Epithelial cell of proximal tubule (primary cell): Measurements from ENCODE around the gene OTX1. TPM values are rescaled to one million over a fixed set of nuclear protein-coding genes. Genes with fewer than 3 reads are reported as not detected.

Source experiments
- DNase-seq: peaks from one replicate; pipeline ENCODE4 v3.0.0-alpha.2; 2011; ENCODE audit warnings: low read depth
- H3K4me3 ChIP-seq: 2 replicates; pipeline ENCODE4 v1.5.1; 2011; ENCODE audit warnings: low read depth, mild to moderate bottlenecking, low read length
- total RNA-seq: library from RNA; depleted of rRNA; stranded (reverse); fragments of >200 nt; gene quantifications from 2 replicates; pipeline ENCODE4 v1.2.3, GENCODE V29; 2015
- TF ChIP-seq, protein P1 (sequence below): conservative IDR thresholded peaks from 2 replicates; pipeline ENCODE4 v1.5.1; 2012; ENCODE audit warnings: low read depth, mild to moderate bottlenecking, low read length

The OTX1 gene
- total RNA-seq: not detected in 2 replicates

DNA sequence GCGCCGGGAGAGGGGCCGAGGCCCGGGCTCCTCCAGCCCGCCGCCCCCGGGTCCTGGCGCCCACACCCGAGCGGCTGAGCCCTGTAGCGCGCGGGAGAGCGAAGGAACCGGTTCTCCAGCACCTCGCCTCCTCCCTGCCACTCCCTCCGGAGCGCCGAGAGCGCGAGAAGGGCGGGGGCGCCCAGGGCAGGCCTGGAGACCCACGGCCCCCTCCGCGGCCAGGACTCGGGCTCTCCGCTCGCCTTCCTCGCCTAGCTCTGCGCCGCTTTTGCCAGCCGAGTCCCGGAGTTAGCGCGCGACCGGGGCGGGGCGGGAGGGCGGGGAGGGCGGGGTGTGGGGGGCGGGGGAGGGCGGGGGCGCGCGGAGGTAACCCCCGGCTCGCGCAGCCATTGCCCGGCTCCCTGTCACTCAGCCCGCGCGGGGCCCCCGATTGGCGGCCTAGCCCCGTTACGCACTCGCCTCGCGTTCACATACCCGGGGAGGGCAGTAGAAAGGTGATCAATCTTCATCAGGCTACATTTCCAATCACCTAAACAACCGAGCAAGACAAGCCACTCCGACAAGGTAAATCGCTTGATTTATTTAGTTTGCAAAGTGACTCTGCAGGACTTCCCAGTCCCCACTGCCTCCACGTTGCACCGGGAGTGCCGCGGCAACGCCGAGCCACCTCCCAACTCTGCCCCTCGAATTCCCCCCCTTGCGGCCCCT lies at the start of gene OTX1:
TSS of gene OTX1 (plus strand) at position 497 of the 708 bp plus-strand sequence. CDS start 2,161 bp downstream, outside the sequence.
- H3K4me3 ChIP-seq: peak within 1 kb of the TSS; percentile 65
- no peak for DNase-seq
- TF ChIP-seq, protein P1, sequence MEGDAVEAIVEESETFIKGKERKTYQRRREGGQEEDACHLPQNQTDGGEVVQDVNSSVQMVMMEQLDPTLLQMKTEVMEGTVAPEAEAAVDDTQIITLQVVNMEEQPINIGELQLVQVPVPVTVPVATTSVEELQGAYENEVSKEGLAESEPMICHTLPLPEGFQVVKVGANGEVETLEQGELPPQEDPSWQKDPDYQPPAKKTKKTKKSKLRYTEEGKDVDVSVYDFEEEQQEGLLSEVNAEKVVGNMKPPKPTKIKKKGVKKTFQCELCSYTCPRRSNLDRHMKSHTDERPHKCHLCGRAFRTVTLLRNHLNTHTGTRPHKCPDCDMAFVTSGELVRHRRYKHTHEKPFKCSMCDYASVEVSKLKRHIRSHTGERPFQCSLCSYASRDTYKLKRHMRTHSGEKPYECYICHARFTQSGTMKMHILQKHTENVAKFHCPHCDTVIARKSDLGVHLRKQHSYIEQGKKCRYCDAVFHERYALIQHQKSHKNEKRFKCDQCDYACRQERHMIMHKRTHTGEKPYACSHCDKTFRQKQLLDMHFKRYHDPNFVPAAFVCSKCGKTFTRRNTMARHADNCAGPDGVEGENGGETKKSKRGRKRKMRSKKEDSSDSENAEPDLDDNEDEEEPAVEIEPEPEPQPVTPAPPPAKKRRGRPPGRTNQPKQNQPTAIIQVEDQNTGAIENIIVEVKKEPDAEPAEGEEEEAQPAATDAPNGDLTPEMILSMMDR: no peak

DNA sequence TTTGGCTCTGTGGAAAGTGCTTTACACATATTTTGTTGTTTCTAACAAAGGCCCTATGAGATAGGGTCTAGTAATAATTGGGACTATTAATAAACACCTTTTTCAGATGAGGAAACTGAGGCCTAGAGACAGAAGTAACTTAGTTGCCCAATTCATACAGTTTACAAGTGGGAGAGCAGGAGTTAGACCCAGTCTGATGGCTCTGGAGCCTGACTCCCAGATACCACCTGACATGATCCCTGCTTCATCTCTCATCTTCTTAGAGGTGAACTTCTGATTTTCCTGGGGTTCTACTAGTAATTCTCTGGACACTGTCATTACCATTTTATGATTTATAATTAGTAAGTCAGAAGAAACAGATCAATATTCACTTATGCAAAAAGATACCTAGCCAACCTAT lies 49.1 kb upstream of the OTX1 start:
- H3K4me3 ChIP-seq: no peak overlapping the region
- TF ChIP-seq, protein P1: no peak
- DNase-seq: no peak

DNA sequence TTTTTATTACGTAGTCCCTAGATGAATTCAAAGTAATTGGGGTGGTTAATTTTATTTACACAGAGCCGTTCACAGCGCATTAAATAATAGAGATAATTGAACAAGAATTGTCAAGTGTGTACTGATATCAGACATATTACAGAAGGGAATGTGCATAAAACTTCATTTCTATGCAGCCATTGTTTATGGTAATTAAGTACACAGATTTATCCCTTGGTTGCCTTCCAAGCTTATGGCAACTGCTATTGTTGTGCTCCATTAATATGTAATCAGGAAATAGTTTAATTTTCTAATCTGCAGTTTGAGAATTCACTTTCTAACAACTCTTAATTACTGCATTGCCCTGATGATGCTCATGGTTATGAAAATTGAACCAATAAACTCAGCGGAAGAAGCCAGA lies 47.3 kb upstream of the OTX1 start:
- TF ChIP-seq, protein P1: no peak
- DNase-seq: no peak

DNA sequence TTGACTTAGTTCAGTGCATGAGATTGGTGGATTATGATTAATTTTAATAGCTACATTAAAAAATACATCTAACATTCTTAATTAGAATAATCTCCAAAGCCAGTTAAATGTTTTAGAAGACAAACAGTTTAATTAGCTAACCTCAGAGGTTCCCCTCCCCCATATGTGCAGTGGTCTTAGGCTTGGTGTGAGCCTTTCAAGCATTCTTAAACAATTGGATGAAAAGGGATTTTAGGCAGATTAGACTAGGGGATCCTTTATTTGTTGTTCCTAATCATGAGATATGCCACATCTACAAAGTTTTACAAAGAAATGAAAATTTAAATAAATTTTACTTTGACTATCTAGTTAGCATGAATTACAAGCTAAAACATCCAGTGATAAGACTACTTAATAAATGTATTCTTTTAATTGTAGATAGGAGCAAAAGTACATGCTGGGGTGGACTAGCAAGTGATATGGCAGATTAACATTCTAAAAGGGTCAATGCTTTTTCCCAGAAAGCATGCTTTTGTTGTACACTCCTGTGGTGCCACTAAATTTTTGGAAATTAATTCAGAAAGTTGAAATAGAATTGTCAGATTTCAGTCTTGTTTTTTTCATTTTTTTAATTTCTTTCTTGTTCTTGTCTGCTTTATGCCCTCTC lies 42.7 kb upstream of the OTX1 start:
- TF ChIP-seq, protein P1: no peak
- no peak overlapping the region for H3K4me3 ChIP-seq
- no peak for DNase-seq

More for the DNA sequence above, 47.3 kb upstream of the OTX1 start:
- no peak overlapping the region for H3K4me3 ChIP-seq

DNA sequence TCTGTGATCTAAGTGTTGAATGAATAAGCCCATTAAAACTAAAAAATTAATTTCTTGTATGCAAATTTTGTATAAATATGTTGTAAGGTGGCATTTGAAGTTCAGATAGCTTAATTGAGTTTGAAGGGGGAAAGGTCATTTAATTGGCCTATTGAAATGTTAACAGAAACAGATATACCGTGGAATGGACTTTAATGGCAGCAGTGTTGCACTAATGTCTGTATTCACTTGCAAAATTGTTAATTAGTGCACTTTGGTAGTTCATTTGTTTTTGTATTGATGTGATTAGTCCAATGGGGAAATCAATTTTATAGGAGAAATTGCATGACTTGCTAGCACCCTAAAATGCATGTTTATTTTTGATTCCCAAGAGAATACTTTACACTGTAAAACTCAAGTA lies 41.8 kb upstream of the OTX1 start:
- no peak for DNase-seq
- TF ChIP-seq, protein P1: no peak
- no peak overlapping the region for H3K4me3 ChIP-seq

DNA sequence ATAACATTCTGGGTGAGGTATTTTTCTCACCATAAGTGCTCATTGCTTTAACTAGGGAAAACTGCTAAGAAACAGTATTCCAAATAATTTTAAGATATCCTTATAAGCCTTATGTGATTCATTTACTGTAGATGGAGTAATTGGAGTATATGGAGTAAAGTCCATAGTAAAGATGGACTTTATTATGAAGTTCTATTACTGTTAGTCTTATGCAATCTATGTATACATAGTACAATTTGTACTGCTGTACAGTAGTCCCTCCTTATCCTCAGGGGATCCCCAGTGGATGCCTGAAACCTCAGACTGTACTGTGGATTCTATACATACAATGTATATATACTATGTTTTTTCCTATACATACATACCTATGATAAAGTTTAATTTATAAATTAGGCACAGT lies 41.1 kb upstream of the OTX1 start:
- TF ChIP-seq, protein P1: no peak
- H3K4me3 ChIP-seq: no peak overlapping the region
- no peak for DNase-seq
